IMR-90 (cell line): ENCODE measurements around the gene MMP23B. TPM values are rescaled to one million over a fixed set of nuclear protein-coding genes. Genes with fewer than 3 reads are reported as not detected.

ENCODE experiments used
- ATAC-seq: fragments of 200-7000 bp; cut with Tn5 transposase; 2 replicates; pipeline ENCODE4 v1.9.1; 2020; ENCODE audit warnings: low read depth, mild to moderate bottlenecking, moderate library complexity
- BruUV-seq: library from RNA; stranded (reverse); fragments of 400-500 nt; replicated peaks from 2 replicates; lab custom pipeline; 2021; lab: Mats Ljungman, UMichigan
- CTCF ChIA-PET: fragments of 300-600 bp; formaldehyde crosslinking; extraction: SDS; loops from one replicate; lab custom pipeline; 2021; ENCODE audit warnings: antibody characterized with exemption; lab: Yijun Ruan, JAX
- POLR2A ChIA-PET: fragments of 300-600 bp; sonication (Branson Sonifier 250); formaldehyde crosslinking; loops from one replicate; lab custom pipeline; 2022; ENCODE audit warnings: antibody characterized with exemption; ENCODE audit not compliant: unreplicated experiment; lab: Charles Lee
- DNase-seq: peaks from one replicate; pipeline ENCODE4 v3.0.0; 2013
- H2AFZ ChIP-seq: replicated peaks from 2 replicates; pipeline ENCODE3; 2013; ENCODE audit warnings: low read length, mild to moderate bottlenecking; ENCODE audit not compliant: poor library complexity
- H2AK5ac ChIP-seq: 2 replicates; pipeline ENCODE4 v1.6.1; 2013; ENCODE audit warnings: low read depth, low read length, inconsistent platforms
- H2AK9ac ChIP-seq: replicated peaks from 2 replicates; pipeline ENCODE3; 2013; ENCODE audit warnings: mild to moderate bottlenecking, low read depth, low read length, moderate library complexity; ENCODE audit not compliant: poor library complexity
- H2BK120ac ChIP-seq: 2 replicates; pipeline ENCODE4 v1.6.1; 2013; ENCODE audit warnings: low read depth, low read length, inconsistent platforms
- H2BK15ac ChIP-seq: 3 replicates; pipeline ENCODE4 v1.6.1; 2013; ENCODE audit warnings: low read depth, low read length, inconsistent platforms
- H2BK20ac ChIP-seq: 2 replicates; pipeline ENCODE4 v1.6.1; 2013; ENCODE audit warnings: low read depth, mild to moderate bottlenecking, inconsistent platforms, low read length, moderate library complexity
- H2BK5ac ChIP-seq: 2 replicates; pipeline ENCODE4 v1.6.1; 2013; ENCODE audit warnings: mild to moderate bottlenecking, low read depth, low read length, inconsistent platforms; ENCODE audit not compliant: poor library complexity, severe bottlenecking
- H3K14ac ChIP-seq: replicated peaks from 2 replicates; pipeline ENCODE4 v1.6.1; 2013; ENCODE audit warnings: low read depth, low read length, inconsistent platforms
- H3K18ac ChIP-seq: 2 replicates; pipeline ENCODE4 v1.6.1; 2013; ENCODE audit warnings: low read depth, low read length, control low read depth
- H3K23ac ChIP-seq: 2 replicates; pipeline ENCODE4 v1.6.1; 2013; ENCODE audit warnings: low read depth, low read length, inconsistent platforms
- H3K27ac ChIP-seq: 2 replicates; pipeline ENCODE4 v1.5.1; 2013; ENCODE audit warnings: mild to moderate bottlenecking, control low read depth, low read length; ENCODE audit not compliant: insufficient read depth
- H3K27me3 ChIP-seq: 2 replicates; pipeline ENCODE4 v1.6.1; 2013; ENCODE audit warnings: low read length; ENCODE audit not compliant: control insufficient read depth, insufficient read depth
- H3K36me3 ChIP-seq: 2 replicates; pipeline ENCODE4 v1.6.1; 2013; ENCODE audit warnings: low read length, mixed read lengths; ENCODE audit not compliant: control insufficient read depth, insufficient read depth
- H3K4ac ChIP-seq: 2 replicates; pipeline ENCODE4 v1.6.1; 2013; ENCODE audit warnings: low read depth, low read length, inconsistent platforms
- H3K4me1 ChIP-seq: 2 replicates; pipeline ENCODE4 v1.6.1; 2013; ENCODE audit warnings: low read length, mixed read lengths; ENCODE audit not compliant: control insufficient read depth, insufficient read depth
- H3K4me2 ChIP-seq: 2 replicates; pipeline ENCODE4 v1.6.1; 2013; ENCODE audit warnings: low read depth, mild to moderate bottlenecking, control low read depth, low read length, moderate library complexity
- H3K4me3 ChIP-seq: 2 replicates; pipeline ENCODE4 v1.5.1; 2013; ENCODE audit warnings: low read depth, mild to moderate bottlenecking, control low read depth, low read length, moderate library complexity; ENCODE audit not compliant: insufficient read depth
- H3K56ac ChIP-seq: 2 replicates; pipeline ENCODE4 v1.6.1; 2013; ENCODE audit warnings: low read length, inconsistent platforms; ENCODE audit not compliant: insufficient read depth; ENCODE audit errors: extremely low read depth
- H3K79me1 ChIP-seq, 2 experiments: 2 replicates each; pipeline ENCODE4 v1.6.1; 2013; ENCODE audit warnings: low read length in 2 of 2, inconsistent platforms in 1 of 2, low read depth in 1 of 2
- H3K9ac ChIP-seq: 2 replicates; pipeline ENCODE4 v1.6.1; 2013; ENCODE audit warnings: low read depth, low read length, control low read depth
- H3K9me1 ChIP-seq: 2 replicates; pipeline ENCODE4 v1.6.1; 2013; ENCODE audit warnings: low read length, inconsistent platforms; ENCODE audit not compliant: insufficient read depth
- H3K9me3 ChIP-seq: 2 replicates; pipeline ENCODE4 v1.6.1; 2013; ENCODE audit warnings: low read length; ENCODE audit not compliant: control insufficient read depth, insufficient read depth
- H4K20me1 ChIP-seq: 2 replicates; pipeline ENCODE4 v1.6.1; 2013; ENCODE audit warnings: low read length, inconsistent platforms; ENCODE audit not compliant: insufficient read depth
- H4K5ac ChIP-seq: 2 replicates; pipeline ENCODE4 v1.6.1; 2013; ENCODE audit warnings: mild to moderate bottlenecking, low read depth, low read length, control low read depth
- H4K8ac ChIP-seq, 2 experiments: 2 replicates each; pipeline ENCODE4 v1.6.1; 2013; ENCODE audit warnings: low read depth in 2 of 2, low read length in 2 of 2, control low read depth in 1 of 2, inconsistent platforms in 1 of 2
- H4K91ac ChIP-seq: 2 replicates; pipeline ENCODE4 v1.6.1; 2013; ENCODE audit warnings: low read depth, low read length, inconsistent platforms; ENCODE audit not compliant: insufficient read depth
- CHD1 ChIP-seq: IDR thresholded peaks from 2 replicates; pipeline ENCODE4 v1.6.1; 2012; ENCODE audit warnings: low read depth, low read length, improper control_type of control experiment
- FOS ChIP-seq: fragments of 150-350 bp; IDR thresholded peaks from 2 replicates; pipeline ENCODE4 v1.6.1; 2016; ENCODE audit warnings: low read depth, low read length
- NFE2L2 ChIP-seq: fragments of 150-350 bp; IDR thresholded peaks from 2 replicates; pipeline ENCODE4 v1.6.1; 2016; ENCODE audit warnings: low read depth, mild to moderate bottlenecking, low read length
- RAD21 ChIP-seq: IDR thresholded peaks from 2 replicates; pipeline ENCODE4 v1.6.1; 2012; ENCODE audit warnings: low read length, improper control_type of control experiment
- WGBS, 2 experiments: methylation state at CpG; one replicate each; pipeline versions ENCODE4 v1.1.5 to v1.1.7; 2013; ENCODE audit warnings: missing lambda C conversion rate in 2 of 2; ENCODE audit not compliant: insufficient read length in 1 of 2; ENCODE audit errors: extremely low coverage in 2 of 2; 5-methylcytosine and 5-hydroxymethylcytosine counted together
- dilution Hi-C: fragments of 300-500 bp; cut with HindIII; formaldehyde crosslinking; loops from one replicate; pipeline ENCODE4 v1.14.3; 2018; ENCODE audit warnings: low sequenced_read_pairs; ENCODE audit not compliant: unreplicated experiment
- in situ Hi-C: fragments of 300-500 bp; cut with MboI; formaldehyde crosslinking; loops from 3 replicates; pipeline ENCODE4 v1.14.3; 2019; ENCODE audit warnings: low sequenced_read_pairs, inconsistent platforms, mixed read lengths
- intact Hi-C: fragments of 100-400 bp; cut with micrococcal nuclease; formaldehyde crosslinking; loops from 2 replicates; pipeline ENCODE4 v1.10.0; 2022
- polyA plus RNA-seq, 3 experiments: library from polyadenylated mRNA; depleted of rRNA; stranded (reverse); fragments of >200 nt; gene quantifications; 2 replicates each; pipeline ENCODE4 v1.2.3, GENCODE V29; 2012; ENCODE audit warnings: low replicate concordance in 1 of 3
- total RNA-seq: library from RNA; depleted of rRNA; stranded (reverse); fragments of >200 nt; gene quantifications from 2 replicates; pipeline ENCODE4 v1.2.3, GENCODE V29; 2012

Gene MMP23B
- total and polyA plus RNA-seq, 2 of the 4 experiments (the other 2 are of a cell fraction), result 1.1 to 5.4 TPM

GRCh38 chr1:1623631-1624442 is 8.1 kb upstream of the MMP23B start:
- no TSS peak for BruUV-seq
- POLR2A ChIA-PET, result no interaction called here

More at GRCh38 chr1:1623631-1624442, 8.1 kb upstream of the MMP23B start:
- Histone ChIP-seq H2BK20ac (no peak overlapping the region), H3K36me3 (peaks cover 29% of the 10 kb centered on the region), H2BK15ac (no peak overlapping the region), H2BK5ac (no peak overlapping the region), H3K9ac (no peak overlapping the region), H3K27ac (no peak overlapping the region), H3K4ac (no peak overlapping the region), H4K20me1 (peaks cover 30% of the 10 kb centered on the region), H3K79me1 (peaks cover 0 to 24% of the 10 kb centered on the region in 2 experiments; a peak in 2 of 4 replicates), H4K5ac (no peak overlapping the region), H3K9me1 (no peaks in the 10 kb centered on the region), H2AFZ (peak overlapping the region; percentile 32), H3K4me2 (no peak overlapping the region), H2AK9ac (peak overlapping the region; percentile 42), H3K4me1 (peaks cover 3% of the 10 kb centered on the region; the same call in 1 of the 2 replicates), H3K4me3 (no peak overlapping the region), H2BK120ac (no peak overlapping the region), H4K91ac (no peak overlapping the region), H3K23ac (no peak overlapping the region), H3K27me3 (no peaks in the 10 kb centered on the region), H3K9me3 (no peaks in the 10 kb centered on the region), H4K8ac (no peak overlapping the region), H2AK5ac (no peak overlapping the region), H3K18ac (no peak overlapping the region), H3K56ac (no peak overlapping the region), H3K14ac (no peak overlapping the region)
- ATAC-seq, result no peak
- intact Hi-C loops (no loop called here), in situ Hi-C loops (no loop called here), dilution Hi-C loops (no loop called here)
- CTCF ChIA-PET, result interaction anchor here (0.6 kb wide), 1 partner anchor 265 kb away, joined by 4 read pairs; no protein-coding TSS in a partner anchor
- no peak for DNase-seq
- 95% methylated on average over 30 of the region's 51 CpGs; no CpG with 5 or more reads in 1 of the 2 experiments for WGBS, 2 experiments
- TF ChIP-seq FOS, result no peak
- TF ChIP-seq NFE2L2, result no peak
- no peak for TF ChIP-seq RAD21
- TF ChIP-seq CHD1, result no peak
